ENCODE measurements around the gene ATP9A.

Gene ATP9A

DNA sequence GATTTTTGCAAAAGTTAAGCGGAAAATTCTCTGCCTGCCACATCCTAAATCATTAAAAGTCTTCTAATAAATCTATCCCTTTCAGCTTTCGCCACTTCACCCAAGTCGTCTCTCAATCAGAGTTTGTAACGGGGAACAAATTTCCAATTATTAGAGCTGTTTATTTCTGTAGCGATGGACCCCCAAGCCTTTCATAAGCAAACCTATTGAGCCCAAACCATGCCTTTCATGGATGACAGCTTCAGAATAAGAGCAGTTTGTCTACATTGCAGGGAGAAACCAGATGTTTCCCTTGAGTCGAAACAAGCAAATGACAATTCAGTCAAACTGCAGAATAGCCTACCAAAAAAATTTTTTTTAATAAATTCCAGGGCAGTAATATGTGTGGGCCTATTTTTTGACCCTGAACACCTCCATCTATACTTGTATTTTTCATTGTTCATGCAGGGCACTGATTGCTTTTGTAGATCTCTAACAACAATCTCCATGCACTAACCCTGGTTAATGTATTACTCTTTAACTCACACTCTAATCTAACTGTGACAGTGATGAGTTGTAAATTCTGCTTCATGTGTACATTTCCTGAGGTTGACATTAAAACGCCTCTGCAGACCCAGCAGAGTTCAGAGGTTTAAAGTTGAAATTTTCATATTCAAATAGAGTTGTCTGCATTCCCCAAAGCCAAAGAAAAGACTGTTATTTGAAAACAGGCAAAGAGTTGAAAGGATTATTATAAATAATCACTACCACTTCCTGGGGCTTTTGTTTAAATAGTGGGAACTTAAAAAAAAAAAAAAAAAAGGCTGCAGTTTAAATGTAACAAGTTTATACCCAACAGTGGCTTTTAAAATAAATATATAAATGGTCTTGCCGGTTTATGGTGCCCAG is 64.5 kb downstream of the ATP9A start:
- TF ChIP-seq, protein P1, sequence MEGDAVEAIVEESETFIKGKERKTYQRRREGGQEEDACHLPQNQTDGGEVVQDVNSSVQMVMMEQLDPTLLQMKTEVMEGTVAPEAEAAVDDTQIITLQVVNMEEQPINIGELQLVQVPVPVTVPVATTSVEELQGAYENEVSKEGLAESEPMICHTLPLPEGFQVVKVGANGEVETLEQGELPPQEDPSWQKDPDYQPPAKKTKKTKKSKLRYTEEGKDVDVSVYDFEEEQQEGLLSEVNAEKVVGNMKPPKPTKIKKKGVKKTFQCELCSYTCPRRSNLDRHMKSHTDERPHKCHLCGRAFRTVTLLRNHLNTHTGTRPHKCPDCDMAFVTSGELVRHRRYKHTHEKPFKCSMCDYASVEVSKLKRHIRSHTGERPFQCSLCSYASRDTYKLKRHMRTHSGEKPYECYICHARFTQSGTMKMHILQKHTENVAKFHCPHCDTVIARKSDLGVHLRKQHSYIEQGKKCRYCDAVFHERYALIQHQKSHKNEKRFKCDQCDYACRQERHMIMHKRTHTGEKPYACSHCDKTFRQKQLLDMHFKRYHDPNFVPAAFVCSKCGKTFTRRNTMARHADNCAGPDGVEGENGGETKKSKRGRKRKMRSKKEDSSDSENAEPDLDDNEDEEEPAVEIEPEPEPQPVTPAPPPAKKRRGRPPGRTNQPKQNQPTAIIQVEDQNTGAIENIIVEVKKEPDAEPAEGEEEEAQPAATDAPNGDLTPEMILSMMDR (conservative IDR thresholded peaks at IDR 0.05): no peak
- H3K27ac ChIP-seq: peak overlapping the region; percentile 93

GRCh38 chr20:51702556-51702955 is 65.6 kb downstream of the ATP9A start:
- peak overlapping the region; percentile 93 for H3K27ac ChIP-seq

GRCh38 chr20:51700809-51701285 is 67.3 kb downstream of the ATP9A start:
- H3K27ac ChIP-seq: peak overlapping the region; percentile 93; the same call in 1 of the 2 replicates
- TF ChIP-seq, protein P1 (conservative IDR thresholded peaks at IDR 0.05): peak; percentile 77

More at GRCh38 chr20:51702556-51702955, 65.6 kb downstream of the ATP9A start:
- TF ChIP-seq, protein P1 (conservative IDR thresholded peaks at IDR 0.05): no peak

DNA sequence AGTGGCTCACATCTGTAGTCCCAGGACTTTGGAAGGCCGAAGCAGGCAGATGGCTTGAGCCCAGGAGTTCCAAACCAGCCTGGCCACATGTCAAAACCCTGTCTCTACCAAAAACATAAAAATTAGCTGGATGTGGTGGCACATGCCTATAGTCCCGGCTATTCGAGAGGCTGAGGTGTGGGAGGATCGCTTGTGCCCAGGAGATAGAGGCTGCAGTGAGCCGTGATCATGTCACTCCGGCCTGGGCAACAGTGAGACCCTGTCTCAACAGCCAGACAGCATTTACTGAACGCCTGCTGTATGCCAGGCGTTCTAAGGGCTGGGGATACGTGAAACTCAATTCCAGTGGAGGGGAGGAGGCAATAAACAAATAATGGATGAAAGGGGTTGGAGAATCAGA is 69.9 kb downstream of the ATP9A start:
- TF ChIP-seq, protein P1 (conservative IDR thresholded peaks at IDR 0.05): no peak
- peak overlapping the region; percentile 85 for H3K27ac ChIP-seq

DNA sequence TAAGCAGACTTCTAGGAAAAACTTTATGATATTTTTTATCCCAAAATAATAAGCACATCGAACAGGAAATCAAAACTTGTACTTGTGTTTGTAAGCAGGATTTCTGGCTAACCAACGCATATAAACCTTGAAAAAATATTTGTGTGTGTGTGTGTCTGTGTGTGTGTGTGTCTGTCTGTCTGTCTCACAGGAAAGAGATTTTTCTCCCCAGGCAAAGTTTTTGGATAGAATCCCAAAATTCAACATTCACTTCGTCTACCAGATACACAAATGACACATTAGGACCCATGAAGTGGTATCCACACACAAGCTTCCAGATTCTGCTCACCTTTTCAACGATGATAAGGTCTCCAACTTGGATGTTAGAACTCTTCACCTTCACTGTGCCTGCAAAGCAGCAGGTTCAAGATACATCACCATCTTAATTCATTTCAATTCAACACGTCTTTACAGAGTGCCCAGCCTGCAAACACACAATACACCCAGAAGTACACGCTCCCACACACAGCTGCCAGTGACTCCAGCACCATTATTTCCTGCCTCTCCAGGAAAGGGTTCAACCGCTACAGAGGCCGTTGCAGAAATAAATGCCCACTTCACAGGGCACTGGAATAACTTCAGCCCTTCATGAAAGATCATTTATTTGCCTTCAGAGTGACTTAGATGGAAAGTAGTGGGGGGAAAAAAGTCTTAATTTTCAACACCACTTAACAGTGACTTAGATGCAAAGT is 70.9 kb downstream of the ATP9A start:
- H3K27ac ChIP-seq: peak overlapping the region; percentile 85
- TF ChIP-seq, protein P1 (conservative IDR thresholded peaks at IDR 0.05): no peak

- H3K27ac ChIP-seq: peak overlapping the region; percentile 85
- TF ChIP-seq, protein P1 (conservative IDR thresholded peaks at IDR 0.05): no peak
Observed at GRCh38 chr20:51696304-51697071, 71.7 kb downstream of the ATP9A start.

Data from VCaP (cell line).